Gastroesophageal sphincter (tissue), 4 donors: ENCODE results near the gene GTF2IRD1. TPM values are rescaled to one million over a fixed set of nuclear protein-coding genes. Genes with fewer than 3 reads are reported as not detected.

Source experiments
- ATAC-seq: fragments of 150-250 bp; one replicate; pipeline ENCODE4 v1.9.1; 2016; ENCODE audit warnings: mild to moderate bottlenecking, moderate library complexity
- H3K27ac ChIP-seq, 4 donors: fragments of 200-600 bp; sonication (generic) in 3 of 4; 1 replicate in 3 of 4; 2 replicates in 1 of 4; pipeline ENCODE4 v1.5.1; 2016 to 2019
- H3K27me3 ChIP-seq: fragments of 200-600 bp; sonication (generic); one replicate; pipeline ENCODE4 v1.5.1; 2019
- H3K36me3 ChIP-seq, 2 donors: fragments of 200-600 bp; sonication (generic); one replicate each; pipeline ENCODE4 v1.5.1; 2019; ENCODE audit warnings: control low read depth in 1 of 2
- H3K4me1 ChIP-seq, 3 donors: fragments of 200-600 bp; sonication (generic); 1 replicate in 2 of 3; 2 replicates in 1 of 3; pipeline ENCODE4 v1.5.1; 2016 to 2019; ENCODE audit warnings: control low read depth in 2 of 3
- H3K4me3 ChIP-seq, 2 donors: fragments of 200-600 bp; sonication (generic); one replicate each; pipeline ENCODE4 v1.5.1; 2019; ENCODE audit warnings: mild to moderate bottlenecking in 1 of 2, moderate library complexity in 1 of 2
- H3K9me3 ChIP-seq, 3 donors: fragments of 200-600 bp; sonication (generic); one replicate each; pipeline ENCODE4 v1.5.1; 2017 to 2019; ENCODE audit warnings: control low read depth in 2 of 3
- CTCF ChIP-seq, 4 experiments: fragments of 200-600 bp in 2 of 4; fragments of 450-650 bp in 2 of 4; sonication (generic) in 1 of 4; IDR thresholded peaks; one replicate each; pipeline ENCODE4 v1.5.1; 2017 to 2019; ENCODE audit warnings: antibody characterized with exemption in 4 of 4, mild to moderate bottlenecking in 2 of 4, moderate library complexity in 2 of 4
- EP300 ChIP-seq: sonication (generic); formaldehyde crosslinking; IDR thresholded peaks from one replicate; pipeline ENCODE4 v1.6.1; 2017; ENCODE audit warnings: antibody characterized with exemption, mild to moderate bottlenecking
- POLR2A ChIP-seq, 2 donors: fragments of 450-650 bp; IDR thresholded peaks; one replicate each; pipeline ENCODE4 v1.6.1; 2017; ENCODE audit warnings: antibody characterized with exemption in 2 of 2, mild to moderate bottlenecking in 2 of 2, moderate library complexity in 1 of 2
- POLR2AphosphoS5 ChIP-seq: sonication (generic); formaldehyde crosslinking; IDR thresholded peaks from one replicate; pipeline ENCODE4 v1.6.1; 2017; ENCODE audit warnings: antibody characterized with exemption
- WGBS, 2 donors: methylation state at CpG; one replicate each; pipeline ENCODE4 v1.1.5; 2018; ENCODE audit warnings: low coverage in 1 of 2; 5-methylcytosine and 5-hydroxymethylcytosine counted together
- total RNA-seq, 4 donors: library from RNA; depleted of rRNA; stranded (reverse); fragments of >200 nt; gene quantifications; one replicate each; pipeline ENCODE4 v1.1.0, GENCODE V29; 2016

Gene GTF2IRD1
- total RNA-seq, 4 donors from 2014 or later = 21.5 to 49.0 (median 28.2) TPM

- Histone ChIP-seq H3K36me3 (no peaks in the 10 kb centered on the region), H3K4me3 (peak overlapping the region in 1 of 2 donors; percentile 1), H3K9me3 (no peaks in the 10 kb centered on the region), H3K27ac (peak overlapping the region in 2 of 4 donors; percentile 56 to 69), H3K4me1 (peaks cover 0 to 40% (median 6%) of the 10 kb centered on the region in 3 donors), H3K27me3 (no peaks in the 10 kb centered on the region)
- peak; percentile 57 for ATAC-seq
- 31 to 67% methylated on average over 4 to 8 of the region's 10 CpGs for WGBS, 2 donors
- TF ChIP-seq EP300 (no peak), POLR2AphosphoS5 (peak; percentile 83), CTCF (IDR thresholded peaks at IDR 0.05) (no peak), POLR2A (IDR thresholded peaks at IDR 0.05) (no peak)
Observed at GRCh38 chr7:74501298-74501697, 47.6 kb downstream of the GTF2IRD1 start.

GRCh38 chr7:74502216-74502891, 48.6 kb downstream of the GTF2IRD1 start:
- Histone ChIP-seq H3K27ac (peak overlapping the region in 3 of 4 donors; percentile 47 to 69 (median 56)), H3K4me1 (peaks cover 0 to 47% (median 6%) of the 10 kb centered on the region in 3 donors), H3K36me3 (no peaks in the 10 kb centered on the region), H3K27me3 (no peaks in the 10 kb centered on the region), H3K9me3 (no peaks in the 10 kb centered on the region), H3K4me3 (no peak overlapping the region)
- TF ChIP-seq CTCF (IDR thresholded peaks at IDR 0.05) = no peak
- TF ChIP-seq POLR2AphosphoS5 = peak; percentile 63
- peak; percentile 60 for ATAC-seq
- WGBS, 2 donors = 64 to 72% methylated on average over 4 to 9 of the region's 14 CpGs

GRCh38 chr7:74503061-74503460, 49.4 kb downstream of the GTF2IRD1 start:
- Histone ChIP-seq H3K27me3 (no peaks in the 10 kb centered on the region), H3K36me3 (peaks cover 0 to 4% of the 10 kb centered on the region in 2 donors), H3K4me1 (peaks cover 0 to 47% (median 6%) of the 10 kb centered on the region in 3 donors), H3K4me3 (no peak overlapping the region), H3K9me3 (no peaks in the 10 kb centered on the region), H3K27ac (peak overlapping the region in 2 of 4 donors; percentile 56 to 69)
- WGBS, 2 donors = 80 to 98% methylated on average over 2 to 8 of the region's 8 CpGs
- no peak for ATAC-seq
- TF ChIP-seq CTCF (IDR thresholded peaks at IDR 0.05) (no peak), POLR2AphosphoS5 (no peak), EP300 (no peak), POLR2A (IDR thresholded peaks at IDR 0.05) (no peak)

- H3K27ac ChIP-seq = no peak overlapping the region
- no peak overlapping the region for H3K4me3 ChIP-seq
- TF ChIP-seq POLR2AphosphoS5 = no peak
- TF ChIP-seq POLR2A (IDR thresholded peaks at IDR 0.05) = no peak
- TF ChIP-seq CTCF (IDR thresholded peaks at IDR 0.05) = no peak
- no peak for TF ChIP-seq EP300
- no peaks in the 10 kb centered on the region for H3K27me3 ChIP-seq
- ATAC-seq = no peak
- 96 to 97% methylated on average over 5 of the region's 8 CpGs for WGBS, 2 donors
- H3K36me3 ChIP-seq = peaks cover 0 to 13% of the 10 kb centered on the region in 2 donors
- peaks cover 0 to 47% (median 6%) of the 10 kb centered on the region in 3 donors for H3K4me1 ChIP-seq
- H3K9me3 ChIP-seq = no peaks in the 10 kb centered on the region
Observed at GRCh38 chr7:74503943-74504342, 50.2 kb downstream of the GTF2IRD1 start.
